ENCODE results near the gene DUSP8.
"Not testable (repeated sequence)": the region's sequence is repeated elsewhere in the genome, so short reads cannot be mapped to it uniquely, and the experiment has no call there.

The DUSP8 gene

DNA sequence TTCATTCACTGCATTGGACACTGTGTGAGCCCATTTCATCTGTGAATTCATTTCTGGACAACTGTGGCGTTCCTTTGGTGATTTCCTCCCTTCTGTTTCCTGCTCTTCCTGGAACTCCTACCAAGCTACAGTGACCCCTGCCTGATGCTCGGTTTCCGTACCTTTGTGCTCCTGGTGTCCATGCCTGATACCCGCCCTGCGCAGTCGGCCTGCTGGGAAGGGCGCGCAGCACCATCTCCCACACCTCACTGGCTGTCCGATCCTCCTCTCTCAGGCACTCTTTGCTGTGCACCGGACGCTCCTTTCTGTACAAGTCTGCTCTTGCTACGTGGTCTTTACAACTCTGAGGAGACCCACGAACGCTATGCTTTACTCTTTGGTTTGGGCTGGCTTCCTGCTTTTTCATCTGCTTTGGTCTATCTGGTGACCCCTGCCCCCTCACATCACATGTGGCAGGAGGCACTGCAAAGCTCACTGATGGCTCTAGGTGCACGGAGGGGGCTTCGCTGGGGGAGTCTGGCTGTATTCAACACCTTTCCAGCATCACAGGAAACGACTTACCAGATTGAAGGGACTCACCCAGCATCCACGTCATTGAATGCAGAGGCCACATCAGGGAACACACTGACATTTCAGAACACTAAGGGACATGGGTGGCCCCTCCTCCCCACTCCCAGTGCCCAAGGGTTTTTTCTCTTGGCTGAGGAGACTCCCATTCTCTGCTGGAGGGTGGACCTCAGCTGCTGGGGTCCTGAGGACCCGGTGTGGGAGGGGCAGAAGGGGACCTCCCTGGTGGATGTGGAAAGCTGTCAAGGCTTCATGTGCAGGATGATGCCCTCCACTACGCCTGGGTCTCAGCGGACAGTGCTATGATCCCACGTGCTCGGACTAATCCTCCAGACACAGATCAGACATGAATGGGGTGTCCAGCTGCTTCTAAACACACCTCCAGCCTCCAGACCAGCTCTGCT is 58.5 kb downstream of the DUSP8 start:
- H3K4me3 ChIP-seq (ENCODE audit: low read depth, low read length), result no peak overlapping the region
- TF ChIP-seq MYC (IDR thresholded peaks at IDR 0.05; ENCODE audit: low read depth, low read length), result no peak
- no peak for TF ChIP-seq POLR2A (IDR thresholded peaks at IDR 0.05; ENCODE audit: extremely low read depth, insufficient read length)
- TF ChIP-seq, protein P1, sequence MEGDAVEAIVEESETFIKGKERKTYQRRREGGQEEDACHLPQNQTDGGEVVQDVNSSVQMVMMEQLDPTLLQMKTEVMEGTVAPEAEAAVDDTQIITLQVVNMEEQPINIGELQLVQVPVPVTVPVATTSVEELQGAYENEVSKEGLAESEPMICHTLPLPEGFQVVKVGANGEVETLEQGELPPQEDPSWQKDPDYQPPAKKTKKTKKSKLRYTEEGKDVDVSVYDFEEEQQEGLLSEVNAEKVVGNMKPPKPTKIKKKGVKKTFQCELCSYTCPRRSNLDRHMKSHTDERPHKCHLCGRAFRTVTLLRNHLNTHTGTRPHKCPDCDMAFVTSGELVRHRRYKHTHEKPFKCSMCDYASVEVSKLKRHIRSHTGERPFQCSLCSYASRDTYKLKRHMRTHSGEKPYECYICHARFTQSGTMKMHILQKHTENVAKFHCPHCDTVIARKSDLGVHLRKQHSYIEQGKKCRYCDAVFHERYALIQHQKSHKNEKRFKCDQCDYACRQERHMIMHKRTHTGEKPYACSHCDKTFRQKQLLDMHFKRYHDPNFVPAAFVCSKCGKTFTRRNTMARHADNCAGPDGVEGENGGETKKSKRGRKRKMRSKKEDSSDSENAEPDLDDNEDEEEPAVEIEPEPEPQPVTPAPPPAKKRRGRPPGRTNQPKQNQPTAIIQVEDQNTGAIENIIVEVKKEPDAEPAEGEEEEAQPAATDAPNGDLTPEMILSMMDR (IDR thresholded peaks at IDR 0.05; ENCODE audit: low read depth, low read length), result no peak
- DNase-seq (ENCODE audit: low read depth), result no peak

DNA sequence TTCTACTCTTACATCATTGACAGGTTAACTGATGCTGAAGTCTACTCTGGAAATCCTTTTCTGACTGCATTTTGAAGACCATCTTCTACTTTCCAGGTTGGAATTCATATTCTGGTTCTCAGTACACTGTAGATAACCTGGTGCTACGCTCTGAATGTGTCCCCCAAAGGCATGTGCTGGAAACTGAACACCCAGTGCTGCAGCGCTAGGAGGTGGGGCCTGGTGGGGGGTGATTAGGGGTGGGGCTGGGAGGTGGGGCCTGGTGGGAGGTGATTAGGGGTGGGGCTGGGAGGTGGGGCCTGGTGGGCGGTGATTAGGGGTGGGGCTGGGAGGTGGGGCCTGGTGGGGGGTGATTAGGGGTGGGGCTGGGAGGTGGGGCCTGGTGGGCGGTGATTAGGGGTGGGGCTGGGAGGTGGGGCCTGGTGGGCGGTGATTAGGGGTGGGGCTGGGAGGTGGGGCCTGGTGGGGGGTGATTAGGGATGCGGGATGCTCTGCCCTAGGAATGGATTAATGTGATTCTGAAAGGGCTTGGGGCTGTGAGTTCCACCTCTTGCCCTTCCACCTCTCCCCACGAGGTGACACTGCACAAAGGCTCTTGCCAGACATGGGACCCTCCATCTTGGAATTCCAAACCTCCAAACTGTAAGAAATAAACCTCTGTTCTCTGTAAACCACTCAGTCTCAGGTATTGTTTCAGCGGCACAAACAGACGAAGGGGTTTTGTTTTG is 59.4 kb downstream of the DUSP8 start:
- not testable (repeated sequence) for DNase-seq (ENCODE audit: low read depth); H3K4me3 ChIP-seq (ENCODE audit: low read depth, low read length)

DNA sequence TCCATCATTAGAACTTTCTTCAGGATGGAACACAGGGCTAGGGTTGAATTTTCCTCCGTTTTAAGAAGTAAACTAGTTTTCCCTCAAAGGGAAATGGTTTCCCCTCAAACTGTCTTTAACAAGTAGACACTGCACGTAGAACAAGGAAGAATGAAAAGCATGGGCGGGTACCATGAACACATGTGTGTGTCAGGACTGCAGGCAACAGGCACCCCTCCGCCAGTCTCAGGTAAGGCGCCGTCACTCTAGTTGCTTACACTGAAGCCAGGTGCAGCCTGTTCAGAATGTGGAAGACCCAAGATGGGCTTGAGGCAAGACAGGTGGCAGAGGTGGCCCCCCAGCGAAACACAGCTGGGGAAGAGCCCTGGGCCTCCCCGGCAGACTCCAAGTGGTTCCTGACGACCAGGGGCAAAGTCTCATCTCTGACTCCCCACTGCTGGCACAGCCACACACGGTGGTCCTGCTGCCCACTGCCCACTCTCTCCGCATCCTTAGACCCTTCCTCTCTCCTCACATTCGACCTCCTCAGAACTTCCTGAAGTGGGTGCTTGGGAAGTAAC is 60.1 kb downstream of the DUSP8 start:
- no peak for DNase-seq (ENCODE audit: low read depth)
- no peak for TF ChIP-seq MAX (IDR thresholded peaks at IDR 0.05; ENCODE audit: low read depth, low read length)
- TF ChIP-seq MYC (IDR thresholded peaks at IDR 0.05; ENCODE audit: low read depth, low read length), result no peak
- TF ChIP-seq, protein P1 (IDR thresholded peaks at IDR 0.05; ENCODE audit: low read depth, low read length), result no peak
- no peak for TF ChIP-seq POLR2A (IDR thresholded peaks at IDR 0.05; ENCODE audit: extremely low read depth, insufficient read length)

GRCh38 chr11:1510928-1511327 is 61.1 kb downstream of the DUSP8 start:
- TF ChIP-seq MYC (IDR thresholded peaks at IDR 0.05; ENCODE audit: low read depth, low read length) (no peak), POLR2A (IDR thresholded peaks at IDR 0.05; ENCODE audit: extremely low read depth, insufficient read length) (no peak), MAX (IDR thresholded peaks at IDR 0.05; ENCODE audit: low read depth, low read length) (no peak)
- TF ChIP-seq, protein P1 (IDR thresholded peaks at IDR 0.05; ENCODE audit: low read depth, low read length), result no peak
- DNase-seq (ENCODE audit: low read depth), result no peak

More for the DNA sequence above, 60.1 kb downstream of the DUSP8 start:
- no peak overlapping the region for H3K4me3 ChIP-seq (ENCODE audit: low read depth, low read length)

GRCh38 chr11:1510351-1510750 is 61.7 kb downstream of the DUSP8 start:
- DNase-seq (ENCODE audit: low read depth), result not testable (repeated sequence)

More at GRCh38 chr11:1510928-1511327, 61.1 kb downstream of the DUSP8 start:
- H3K4me3 ChIP-seq (ENCODE audit: low read depth, low read length), result no peak overlapping the region

DNA sequence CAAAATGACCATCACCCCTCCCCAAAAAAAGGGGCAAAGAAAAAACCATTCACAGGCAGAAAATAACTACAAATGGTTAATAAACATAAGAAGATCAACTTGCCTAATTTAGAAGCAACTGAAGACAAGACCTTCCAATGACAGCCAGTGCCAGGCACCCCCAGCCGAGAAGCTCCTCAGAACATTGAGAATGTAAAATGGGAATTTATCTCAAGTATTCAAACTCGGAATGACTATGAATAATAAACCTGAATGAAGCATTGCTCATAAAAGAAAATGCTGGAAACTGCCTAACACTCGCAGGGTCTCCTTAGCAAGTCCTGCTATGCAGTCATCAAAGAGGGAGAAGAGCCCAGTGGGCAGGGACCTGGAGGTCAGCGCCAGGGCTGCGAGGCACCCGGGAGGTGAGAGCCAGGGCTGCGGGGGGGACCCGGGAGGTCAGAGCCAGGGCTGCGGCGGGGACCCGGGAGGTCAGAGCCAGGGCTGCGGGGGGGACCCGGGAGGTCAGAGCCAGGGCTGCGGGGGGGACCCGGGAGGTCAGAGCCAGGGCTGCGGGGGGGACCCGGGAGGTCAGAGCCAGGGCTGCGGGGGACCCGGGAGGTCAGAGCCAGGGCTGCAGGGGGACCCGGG is 62.3 kb downstream of the DUSP8 start:
- no peak for DNase-seq (ENCODE audit: low read depth)
- TF ChIP-seq POLR2A (IDR thresholded peaks at IDR 0.05; ENCODE audit: extremely low read depth, insufficient read length) (no peak), MAX (IDR thresholded peaks at IDR 0.05; ENCODE audit: low read depth, low read length) (no peak), MYC (IDR thresholded peaks at IDR 0.05; ENCODE audit: low read depth, low read length) (no peak)
- TF ChIP-seq, protein P1 (IDR thresholded peaks at IDR 0.05; ENCODE audit: low read depth, low read length), result no peak
- H3K4me3 ChIP-seq (ENCODE audit: low read depth, low read length), result no peak overlapping the region

More at GRCh38 chr11:1510351-1510750, 61.7 kb downstream of the DUSP8 start:
- not testable (repeated sequence) for H3K4me3 ChIP-seq (ENCODE audit: low read depth, low read length)

Measured in NB4 (cell line).